OCI-LY1 (cell line): ENCODE data around the gene ALDH3A2.
"Not testable (repeated sequence)": the region's sequence is repeated elsewhere in the genome, so short reads cannot be mapped to it uniquely, and the experiment has no call there.

ENCODE experiments used
- H2AFZ ChIP-seq: fragments of 200-600 bp; sonication (generic), shearing (Covaris generic); 2 replicates; pipeline ENCODE4 v1.6.0; 2014; ENCODE audit warnings: antibody characterized with exemption, mild to moderate bottlenecking, low read length
- H3F3A ChIP-seq: fragments of 200-600 bp; sonication (generic), shearing (Covaris generic); 2 replicates; pipeline ENCODE4 v1.6.0; 2014; ENCODE audit warnings: mild to moderate bottlenecking, antibody characterized with exemption, low read length, moderate library complexity; ENCODE audit not compliant: insufficient read depth
- H3K27ac ChIP-seq: fragments of 200-600 bp; sonication (generic); 2 replicates; pipeline ENCODE4 v1.5.1; 2014; ENCODE audit warnings: low read length, mixed run types, mild to moderate bottlenecking, low read depth; ENCODE audit not compliant: poor library complexity, severe bottlenecking
- H3K27me3 ChIP-seq: fragments of 200-600 bp; sonication (generic); 2 replicates; pipeline ENCODE4 v1.6.0; 2014; ENCODE audit warnings: antibody characterized with exemption, mild to moderate bottlenecking, low read length, moderate library complexity; ENCODE audit not compliant: insufficient read depth
- H3K36me3 ChIP-seq: fragments of 200-600 bp; sonication (generic); 2 replicates; pipeline ENCODE4 v1.6.1; 2014; ENCODE audit warnings: mild to moderate bottlenecking, antibody characterized with exemption, low read length, moderate library complexity, mixed read lengths; ENCODE audit not compliant: insufficient read depth
- H3K4me1 ChIP-seq: fragments of 200-600 bp; sonication (generic); 2 replicates; pipeline ENCODE4 v1.5.1; 2014; ENCODE audit warnings: mild to moderate bottlenecking, low read length, moderate library complexity; ENCODE audit not compliant: insufficient read depth, severe bottlenecking
- H3K4me2 ChIP-seq: fragments of 200-600 bp; sonication (generic), shearing (Covaris generic); 2 replicates; pipeline ENCODE4 v1.6.1; 2014; ENCODE audit warnings: low read length
- H3K4me3 ChIP-seq: fragments of 200-600 bp; sonication (generic); 2 replicates; pipeline ENCODE4 v1.5.1; 2014; ENCODE audit warnings: low read length, low read depth, mild to moderate bottlenecking, mixed read lengths; ENCODE audit not compliant: poor library complexity, severe bottlenecking
- H3K79me2 ChIP-seq: fragments of 200-600 bp; shearing (Covaris generic); 2 replicates; pipeline ENCODE4 v1.6.1; 2016; ENCODE audit warnings: mixed run types, low read length, mixed read lengths; ENCODE audit not compliant: insufficient read depth
- H3K9ac ChIP-seq: fragments of 200-600 bp; sonication (generic), shearing (Covaris generic); 2 replicates; pipeline ENCODE4 v1.6.1; 2014; ENCODE audit warnings: mild to moderate bottlenecking, low read length, mixed read lengths
- H3K9me2 ChIP-seq: fragments of 200-600 bp; sonication (generic), shearing (Covaris generic); 2 replicates; pipeline ENCODE4 v1.6.1; 2014; ENCODE audit warnings: low read depth, mild to moderate bottlenecking, low read length, mixed read lengths
- H3K9me3 ChIP-seq: fragments of 200-600 bp; shearing (Covaris generic); 2 replicates; pipeline ENCODE4 v1.6.1; 2014; ENCODE audit warnings: low read length, mixed read lengths
- H4K20me1 ChIP-seq: fragments of 200-600 bp; sonication (generic), shearing (Covaris generic); 2 replicates; pipeline ENCODE4 v1.6.0; 2016; ENCODE audit warnings: mild to moderate bottlenecking, low read length; ENCODE audit not compliant: insufficient read depth
- CTCF ChIP-seq: fragments of 200-600 bp; sonication (generic), shearing (Covaris generic); IDR thresholded peaks from 2 replicates; pipeline ENCODE4 v1.5.1; 2017; ENCODE audit warnings: mild to moderate bottlenecking, antibody characterized with exemption, low read length, moderate library complexity, mixed read lengths
- EZH2 ChIP-seq: fragments of 200-600 bp; sonication (generic), shearing (Covaris generic); IDR thresholded peaks from 2 replicates; pipeline ENCODE4 v1.8.0; 2017; ENCODE audit warnings: borderline replicate concordance, mixed run types, mild to moderate bottlenecking, antibody characterized with exemption, low read length, moderate library complexity, mixed read lengths

The ALDH3A2 gene

GRCh38 chr17:19683117-19683516 lies 34.6 kb downstream of the ALDH3A2 start:
- H3K4me2 ChIP-seq: no peak overlapping the region
- H3K27me3 ChIP-seq: no peaks in the 10 kb centered on the region
- H3K4me1 ChIP-seq: no peaks in the 10 kb centered on the region
- no peaks in the 10 kb centered on the region for H4K20me1 ChIP-seq
- no peaks in the 10 kb centered on the region for H3K9me2 ChIP-seq
- H3F3A ChIP-seq: no peaks in the 10 kb centered on the region
- H3K4me3 ChIP-seq: no peak overlapping the region
- no peak overlapping the region for H3K9ac ChIP-seq
- no peak overlapping the region for H2AFZ ChIP-seq
- TF ChIP-seq CTCF (no peak), EZH2 (no peak)
- no peak overlapping the region for H3K27ac ChIP-seq
- H3K79me2 ChIP-seq: no peaks in the 10 kb centered on the region
- H3K9me3 ChIP-seq: no peaks in the 10 kb centered on the region
- H3K36me3 ChIP-seq: no peaks in the 10 kb centered on the region; the same call in 1 of the 2 replicates

GRCh38 chr17:19684909-19685580 lies 36.5 kb downstream of the ALDH3A2 start:
- H3K9me2 ChIP-seq, H3K4me1 ChIP-seq, H3F3A ChIP-seq, H2AFZ ChIP-seq, H3K36me3 ChIP-seq, H3K27ac ChIP-seq, H3K79me2 ChIP-seq, H3K9me3 ChIP-seq, H4K20me1 ChIP-seq, H3K27me3 ChIP-seq, H3K9ac ChIP-seq, H3K4me2 ChIP-seq, H3K4me3 ChIP-seq: not testable (repeated sequence)

- Histone ChIP-seq H3K4me2 (no peak overlapping the region), H3K79me2 (no peaks in the 10 kb centered on the region), H3K4me3 (no peak overlapping the region), H3K27ac (no peak overlapping the region), H3K9me2 (no peaks in the 10 kb centered on the region), H3K4me1 (no peaks in the 10 kb centered on the region), H3K9me3 (no peaks in the 10 kb centered on the region), H3K27me3 (no peaks in the 10 kb centered on the region), H2AFZ (no peak overlapping the region), H3K9ac (no peak overlapping the region), H3F3A (no peaks in the 10 kb centered on the region), H4K20me1 (no peaks in the 10 kb centered on the region), H3K36me3 (no peaks in the 10 kb centered on the region; the same call in 1 of the 2 replicates)
- TF ChIP-seq EZH2 (no peak), CTCF (no peak)
Measured at GRCh38 chr17:19686400-19687090, 38.0 kb downstream of the ALDH3A2 start.

- no peak overlapping the region for H3K4me3 ChIP-seq
- no peak overlapping the region for H2AFZ ChIP-seq
- H3K79me2 ChIP-seq: no peaks in the 10 kb centered on the region
- H3K27ac ChIP-seq: no peak overlapping the region
- no peak overlapping the region for H3K4me2 ChIP-seq
- no peaks in the 10 kb centered on the region for H3K36me3 ChIP-seq
- no peaks in the 10 kb centered on the region for H3K9me2 ChIP-seq
- H4K20me1 ChIP-seq: no peaks in the 10 kb centered on the region
- H3K9me3 ChIP-seq: no peaks in the 10 kb centered on the region
- H3F3A ChIP-seq: no peaks in the 10 kb centered on the region
- no peak for TF ChIP-seq CTCF
- no peak for TF ChIP-seq EZH2
- H3K9ac ChIP-seq: no peak overlapping the region
- no peaks in the 10 kb centered on the region; the same call in 1 of the 2 replicates for H3K27me3 ChIP-seq
- no peaks in the 10 kb centered on the region for H3K4me1 ChIP-seq
Measured at GRCh38 chr17:19702217-19702641, 53.7 kb downstream of the ALDH3A2 start.
